HG02642 (cell line): ENCODE data around the gene TTC9.
A peak's percentile ranks its signal among the peaks of the same experiment; 100 is the strongest.

ENCODE experiments used
- ATAC-seq: cut with Tn5 transposase; IDR thresholded peaks from one replicate; pipeline ENCODE4 v1.9.1; 2021; ENCODE audit warnings: mild to moderate bottlenecking; ENCODE audit not compliant: unreplicated experiment, poor library complexity

Gene TTC9

GRCh38 chr14:70641548-70642302 lies at the start of gene TTC9:
Gene TTC9 (plus strand): TSS chr14:70641916. CDS start chr14:70642130, 214 bp downstream.
- ATAC-seq: peak; percentile 37

DNA sequence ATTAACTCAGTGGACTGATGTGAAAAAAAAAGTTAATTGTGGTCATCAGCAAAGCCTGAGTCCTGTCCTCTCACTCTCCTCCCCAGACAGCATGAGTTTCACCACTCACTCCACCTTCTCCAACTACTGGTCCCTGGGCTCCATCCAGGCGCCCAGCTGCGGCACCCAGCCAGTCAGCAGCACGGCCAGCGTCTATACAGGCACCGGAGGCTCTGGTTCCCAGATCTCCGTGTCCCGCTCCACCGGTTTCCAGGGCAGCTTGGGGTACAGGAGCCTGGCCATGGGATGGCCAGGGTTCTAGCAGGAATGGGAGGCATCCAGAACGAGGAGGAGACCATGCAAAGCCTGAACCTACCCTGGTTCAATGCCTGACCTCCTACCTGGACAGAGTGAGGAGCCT lies 47.3 kb upstream of the TTC9 start:
- no peak for ATAC-seq

GRCh38 chr14:70595443-70596185 lies 46.1 kb upstream of the TTC9 start:
- no peak for ATAC-seq

DNA sequence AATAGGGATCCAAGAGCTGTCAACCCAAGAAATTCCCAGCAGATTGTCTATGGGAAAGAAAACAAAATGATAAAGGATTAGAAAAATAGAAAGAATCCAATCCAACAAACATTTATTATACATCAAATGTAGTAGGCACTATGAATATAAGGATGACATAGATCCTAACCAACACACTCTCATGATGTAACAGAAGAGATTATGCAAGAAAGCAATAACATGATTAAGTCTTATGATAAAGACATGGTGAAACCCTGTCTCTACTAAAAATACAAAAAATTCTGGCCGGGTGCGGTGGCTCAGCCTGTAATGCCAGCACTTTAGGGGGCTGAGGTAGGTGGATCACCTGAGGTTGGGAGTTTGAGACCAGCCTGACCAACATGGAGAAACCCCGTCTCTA lies 44.0 kb upstream of the TTC9 start:
- no peak for ATAC-seq

- no peak for ATAC-seq
Measured at GRCh38 chr14:70599345-70599744, 42.4 kb upstream of the TTC9 start.

- peak; percentile 90 for ATAC-seq
Measured at GRCh38 chr14:70600382-70601157, 41.1 kb upstream of the TTC9 start, which contains the start of gene MED6. Gene MED6 (minus strand): TSS chr14:70600655. CDS start chr14:70600637, 18 bp downstream.

DNA sequence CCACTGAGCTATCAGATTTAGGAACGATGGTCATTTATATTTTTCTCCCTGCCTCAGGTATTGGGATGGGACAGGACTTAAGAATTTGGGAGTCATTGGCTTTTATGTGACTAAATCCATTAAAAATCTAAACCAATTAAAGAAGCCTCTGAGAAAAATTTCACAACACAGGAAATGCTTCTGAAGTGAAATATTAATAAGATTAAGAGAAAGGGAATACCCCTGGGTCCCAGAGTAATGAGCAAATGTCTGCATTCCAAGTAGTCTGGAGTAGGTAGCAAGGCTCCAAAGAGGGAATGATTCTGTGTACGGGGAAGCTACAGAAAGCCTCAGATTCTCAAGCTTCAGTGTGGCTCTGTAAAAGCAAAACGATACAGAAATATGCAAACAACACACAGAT lies 40.6 kb upstream of the TTC9 start:
- ATAC-seq: no peak

DNA sequence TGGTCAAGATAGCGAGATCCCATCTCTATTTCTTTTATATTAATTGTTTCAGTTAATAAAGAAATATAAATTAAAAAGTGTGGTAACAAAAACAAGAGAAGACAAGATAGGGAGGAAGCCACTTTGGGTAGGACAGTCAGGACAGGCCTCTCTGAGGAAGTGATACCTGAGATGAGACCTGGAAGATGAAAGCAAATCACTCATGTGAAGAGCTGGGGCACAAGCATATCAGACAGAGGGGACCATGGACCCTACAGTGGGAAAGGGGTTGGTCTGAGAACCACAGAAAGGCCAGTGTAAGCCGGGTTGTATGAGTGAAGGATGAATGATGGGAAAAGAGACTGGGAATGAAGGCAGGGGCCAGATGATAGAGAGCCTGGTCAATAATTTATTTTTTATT lies 39.5 kb upstream of the TTC9 start:
- no peak for ATAC-seq

DNA sequence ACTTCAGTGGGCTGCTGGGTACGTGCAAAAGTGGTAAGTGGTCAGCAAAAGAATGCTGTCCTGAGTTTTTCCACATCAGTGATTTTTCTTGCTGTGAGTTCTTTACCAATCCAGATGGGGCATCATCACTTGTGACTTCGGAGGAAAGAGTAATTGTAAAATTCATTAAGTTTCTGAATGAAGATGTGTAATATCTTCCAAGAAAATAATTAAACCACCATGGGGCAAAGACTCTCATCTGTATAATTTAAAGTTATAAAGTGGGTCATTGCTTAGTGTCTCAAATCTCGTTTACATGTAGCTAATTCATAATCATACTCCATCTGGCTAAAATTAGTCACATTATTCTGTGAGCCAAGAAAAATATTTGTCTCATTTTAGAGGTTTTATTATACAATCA lies 30.5 kb upstream of the TTC9 start:
- no peak for ATAC-seq

- no peak for ATAC-seq
Measured at GRCh38 chr14:70616646-70617045, 25.1 kb upstream of the TTC9 start.

GRCh38 chr14:70618314-70618713 lies 23.4 kb upstream of the TTC9 start:
- ATAC-seq: no peak

- ATAC-seq: no peak
Measured at GRCh38 chr14:70619708-70620107, 22.0 kb upstream of the TTC9 start.

DNA sequence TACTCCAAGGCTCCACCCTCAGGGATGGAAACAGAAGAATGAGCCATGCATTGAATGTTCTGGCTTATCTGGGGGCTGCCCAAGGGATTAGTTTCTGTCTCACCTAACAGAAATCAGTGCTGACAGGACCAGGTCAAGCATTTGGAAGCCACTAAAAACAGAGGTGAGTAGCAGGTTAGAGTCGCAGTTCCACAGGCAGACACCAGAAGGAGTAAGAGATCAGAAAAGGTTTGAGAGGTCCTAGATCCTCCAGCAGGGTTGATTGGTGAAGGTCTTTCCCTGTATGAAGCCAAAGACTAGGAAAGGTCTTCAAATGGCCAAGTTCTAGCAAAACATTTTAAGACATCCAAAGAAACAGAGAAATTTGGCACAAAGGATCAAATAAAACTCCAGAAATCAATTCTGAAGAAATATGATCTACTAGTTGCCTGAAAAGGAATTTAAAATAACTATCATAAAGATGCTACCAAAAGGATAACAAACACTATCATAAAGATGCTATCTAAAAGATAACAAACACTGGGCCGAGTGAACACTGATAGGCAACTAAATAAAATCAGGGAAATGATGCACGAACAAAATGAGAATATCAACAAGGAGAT lies 19.5 kb upstream of the TTC9 start:
- no peak for ATAC-seq

DNA sequence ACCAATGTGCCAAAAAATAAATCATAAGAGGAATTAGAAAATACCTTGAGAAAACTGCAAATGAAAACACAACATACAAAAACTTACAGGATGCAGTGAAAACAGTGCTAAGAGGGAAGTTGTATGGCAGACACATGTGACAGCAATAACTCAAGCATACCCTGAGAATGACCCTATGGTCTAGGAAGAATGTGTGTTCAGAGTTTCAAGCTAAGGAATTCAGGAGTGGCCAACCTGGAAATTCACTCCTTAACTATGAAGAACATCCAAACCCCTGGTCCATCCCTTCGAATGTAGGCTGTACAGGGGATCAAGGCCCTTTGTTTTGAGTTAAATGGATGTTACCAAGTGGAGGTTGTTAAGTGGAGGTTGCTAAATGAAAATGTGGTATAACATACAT lies 16.7 kb upstream of the TTC9 start:
- no peak for ATAC-seq

DNA sequence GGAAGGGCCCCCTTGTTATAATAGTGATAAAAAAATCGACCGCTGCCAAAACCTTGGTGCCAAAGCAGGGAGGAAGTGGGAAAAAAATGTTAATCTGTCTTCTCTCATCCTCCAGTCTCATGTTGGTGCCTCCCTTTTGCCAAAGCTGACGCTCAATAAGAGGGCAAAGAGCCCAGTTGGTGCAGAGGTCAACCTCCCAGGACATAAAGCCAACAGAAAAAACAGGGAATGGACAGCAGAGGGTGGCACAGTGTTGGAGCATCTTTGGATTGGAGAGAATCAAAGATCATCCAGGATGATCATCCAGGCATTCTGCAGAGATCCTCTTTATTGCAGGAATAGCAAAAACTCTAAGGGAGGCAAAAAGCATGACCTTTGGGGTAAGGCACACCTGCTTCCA lies 9.8 kb upstream of the TTC9 start:
- no peak for ATAC-seq

DNA sequence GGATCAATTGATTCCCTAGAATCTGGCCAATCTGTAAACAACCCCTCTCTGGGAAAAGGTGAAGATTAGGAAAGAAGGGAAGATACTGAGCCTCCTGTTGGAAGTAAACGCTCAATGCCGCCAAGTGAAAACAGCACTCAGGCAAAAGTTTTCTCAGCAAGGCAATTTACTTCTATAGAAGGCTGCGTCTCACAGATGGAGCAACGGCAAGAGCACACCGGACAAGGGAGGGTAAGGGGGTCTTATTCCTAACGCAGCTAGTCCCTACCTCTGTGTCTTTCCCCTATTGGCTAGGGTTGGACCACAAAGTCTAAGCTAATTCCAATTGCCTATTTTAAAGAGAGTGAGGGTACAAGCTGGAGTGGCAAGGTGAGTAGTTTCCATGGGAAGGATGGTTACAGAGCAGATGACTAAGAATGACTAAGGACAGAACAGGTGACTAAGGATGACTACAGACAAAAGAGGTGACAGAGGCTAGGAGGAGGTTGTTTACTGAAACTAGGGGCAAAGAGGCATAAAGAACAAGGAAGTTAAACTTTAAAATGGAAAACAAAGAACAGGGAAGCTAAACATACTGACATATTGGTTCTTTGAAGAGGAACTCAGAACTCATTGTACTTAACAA lies 5.6 kb upstream of the TTC9 start:
- ATAC-seq: no peak

- no peak for ATAC-seq
Measured at GRCh38 chr14:70638416-70638815, 3.3 kb upstream of the TTC9 start.

- peak; percentile 61 for ATAC-seq
Measured at GRCh38 chr14:70640938-70641547, 673 bp upstream of the TTC9 start.

DNA sequence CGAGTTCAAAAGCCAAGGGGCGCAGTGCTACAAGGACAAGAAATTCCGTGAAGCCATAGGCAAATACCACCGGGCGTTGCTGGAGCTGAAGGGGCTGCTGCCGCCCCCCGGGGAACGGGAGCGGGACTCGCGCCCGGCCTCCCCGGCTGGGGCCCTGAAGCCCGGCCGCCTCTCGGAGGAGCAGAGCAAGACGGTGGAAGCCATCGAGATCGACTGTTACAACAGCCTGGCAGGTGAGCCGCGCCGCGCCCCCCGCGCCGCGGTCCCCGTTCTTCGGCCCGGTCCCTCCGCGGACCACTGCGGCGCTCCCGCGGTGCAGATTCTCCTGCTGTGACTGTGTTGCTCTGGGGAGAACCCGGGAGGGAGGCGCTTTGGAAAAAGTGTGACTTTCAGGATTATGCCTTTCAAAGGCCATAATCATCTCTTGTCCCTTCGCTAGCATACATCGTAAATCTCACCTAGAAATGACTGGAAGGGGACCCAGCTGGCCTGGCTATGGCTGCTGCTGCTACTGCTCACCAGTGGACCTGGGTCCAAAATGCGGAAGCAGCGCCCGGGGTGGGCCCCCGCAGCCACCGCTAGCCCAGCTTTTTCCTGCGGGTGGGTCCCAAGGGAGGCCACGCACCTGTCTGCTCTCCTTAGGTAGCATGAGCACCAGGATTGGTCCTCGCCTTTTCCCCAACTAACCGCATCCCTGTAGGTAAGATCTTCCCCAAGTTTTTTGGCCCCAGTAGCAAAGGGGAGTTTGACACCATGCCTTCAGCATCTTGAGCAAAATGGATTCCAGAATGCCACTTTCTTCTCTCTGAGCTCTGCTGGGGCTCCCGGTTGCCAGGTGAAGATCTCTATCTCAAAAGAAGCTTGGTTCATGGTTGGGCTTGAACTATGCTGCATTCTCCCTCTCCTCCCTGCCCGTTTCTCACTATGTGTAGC lies 853 bp downstream of the TTC9 start:
- ATAC-seq: peak; percentile 41
